ENCODE data around the gene TMEM178B. TPM values are rescaled to one million over a fixed set of nuclear protein-coding genes. Genes with fewer than 3 reads are reported as not detected.

Gene TMEM178B
- total and polyA plus RNA-seq, 9 donors: 0.10 to 1.6 (median 0.30) TPM

DNA sequence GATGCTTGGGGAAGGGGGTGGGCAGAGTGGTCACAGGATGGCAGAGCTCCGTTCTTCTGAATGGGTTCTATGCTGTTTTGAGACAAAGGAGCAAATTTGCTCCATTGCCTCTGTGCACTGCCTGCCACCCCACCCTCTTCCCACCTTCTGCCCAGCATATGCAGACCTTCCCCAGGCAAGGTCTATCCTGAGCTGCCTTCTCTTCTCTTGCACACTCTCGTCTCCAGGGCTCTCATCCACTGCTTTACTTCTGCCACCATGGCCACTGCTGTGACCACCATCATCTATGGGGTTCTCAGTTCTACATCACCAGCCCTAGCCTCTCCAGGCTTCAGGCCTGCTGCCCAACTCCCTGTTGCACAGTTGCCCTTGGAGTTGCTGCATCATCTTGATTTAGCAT, 230.4 kb downstream of the TMEM178B start:
- H3K9me3 ChIP-seq: no peaks in the 10 kb centered on the region
- no peaks in the 10 kb centered on the region for H3K4me1 ChIP-seq (ENCODE audit: insufficient read depth)
- DNase-seq: no peak
- H3K4me3 ChIP-seq: no peak overlapping the region
- no peak overlapping the region for H3K27ac ChIP-seq
- intact Hi-C loops (cut with DNase I): no loop called here
- H3K27me3 ChIP-seq: no peaks in the 10 kb centered on the region
- no peaks in the 10 kb centered on the region for H3K36me3 ChIP-seq
- TF ChIP-seq EP300 (IDR thresholded peaks at IDR 0.05): no peak
- no peak for TF ChIP-seq POLR2A (IDR thresholded peaks at IDR 0.05)
- TF ChIP-seq, protein P1, sequence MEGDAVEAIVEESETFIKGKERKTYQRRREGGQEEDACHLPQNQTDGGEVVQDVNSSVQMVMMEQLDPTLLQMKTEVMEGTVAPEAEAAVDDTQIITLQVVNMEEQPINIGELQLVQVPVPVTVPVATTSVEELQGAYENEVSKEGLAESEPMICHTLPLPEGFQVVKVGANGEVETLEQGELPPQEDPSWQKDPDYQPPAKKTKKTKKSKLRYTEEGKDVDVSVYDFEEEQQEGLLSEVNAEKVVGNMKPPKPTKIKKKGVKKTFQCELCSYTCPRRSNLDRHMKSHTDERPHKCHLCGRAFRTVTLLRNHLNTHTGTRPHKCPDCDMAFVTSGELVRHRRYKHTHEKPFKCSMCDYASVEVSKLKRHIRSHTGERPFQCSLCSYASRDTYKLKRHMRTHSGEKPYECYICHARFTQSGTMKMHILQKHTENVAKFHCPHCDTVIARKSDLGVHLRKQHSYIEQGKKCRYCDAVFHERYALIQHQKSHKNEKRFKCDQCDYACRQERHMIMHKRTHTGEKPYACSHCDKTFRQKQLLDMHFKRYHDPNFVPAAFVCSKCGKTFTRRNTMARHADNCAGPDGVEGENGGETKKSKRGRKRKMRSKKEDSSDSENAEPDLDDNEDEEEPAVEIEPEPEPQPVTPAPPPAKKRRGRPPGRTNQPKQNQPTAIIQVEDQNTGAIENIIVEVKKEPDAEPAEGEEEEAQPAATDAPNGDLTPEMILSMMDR (IDR thresholded peaks at IDR 0.05): no peak
- 63 to 75% (median 68%) methylated on average over 2 of the region's 2 CpGs for WGBS, 3 donors

DNA sequence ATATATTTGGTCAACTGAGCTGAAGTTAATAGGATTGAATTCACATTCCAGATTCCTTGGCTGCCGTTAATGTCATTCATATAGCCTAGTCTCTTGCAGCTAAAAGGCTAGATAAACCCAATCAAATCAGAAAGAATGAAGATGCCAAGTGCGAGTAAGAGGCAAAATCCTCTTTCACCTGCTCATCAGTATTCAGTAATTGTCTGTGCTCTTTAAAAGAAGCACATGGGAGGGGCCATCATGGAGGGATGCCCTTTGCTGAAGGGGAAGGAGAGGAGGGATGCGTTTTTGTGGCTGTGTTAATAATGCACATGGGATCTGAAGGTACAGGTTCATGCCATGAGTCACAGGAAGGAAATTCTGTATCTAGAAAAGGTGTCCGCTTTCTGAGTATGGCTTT, 232.2 kb downstream of the TMEM178B start:
- H3K9me3 ChIP-seq: no peaks in the 10 kb centered on the region
- TF ChIP-seq POLR2A (IDR thresholded peaks at IDR 0.05): no peak
- no peaks in the 10 kb centered on the region for H3K27me3 ChIP-seq
- WGBS, 3 donors: 69 to 81% (median 77%) methylated on average over 4 of the region's 4 CpGs
- intact Hi-C loops (cut with DNase I): no loop called here
- H3K4me3 ChIP-seq: no peak overlapping the region
- no peak overlapping the region for H3K27ac ChIP-seq
- no peak for DNase-seq
- H3K4me1 ChIP-seq (ENCODE audit: insufficient read depth): no peaks in the 10 kb centered on the region
- no peaks in the 10 kb centered on the region for H3K36me3 ChIP-seq

DNA sequence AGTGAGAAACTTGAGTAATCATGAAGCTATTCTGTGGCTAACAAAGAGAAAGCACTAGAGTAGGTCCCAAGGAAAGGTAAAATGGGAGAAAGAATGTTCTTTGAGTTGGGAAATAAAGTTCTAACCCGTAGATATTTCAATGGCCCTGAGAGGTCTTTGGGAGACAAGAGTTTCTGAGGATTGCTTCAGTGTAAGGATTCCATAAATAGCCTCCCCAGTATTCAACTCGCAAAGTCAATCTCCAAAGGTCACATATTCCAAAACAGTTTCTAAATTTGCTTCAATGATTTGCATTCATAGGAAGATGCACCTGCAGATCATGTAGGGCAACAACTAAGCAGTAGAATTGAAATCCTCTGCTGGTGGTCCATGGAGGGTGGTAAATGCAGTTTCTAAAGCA, 238.5 kb downstream of the TMEM178B start:
- Histone ChIP-seq H3K4me3 (no peak overlapping the region), H3K36me3 (no peaks in the 10 kb centered on the region), H3K9me3 (no peaks in the 10 kb centered on the region), H3K27ac (no peak overlapping the region), H3K27me3 (no peaks in the 10 kb centered on the region), H3K4me1 (ENCODE audit: insufficient read depth) (no peaks in the 10 kb centered on the region)
- WGBS, 3 donors: 58 to 73% (median 65%) methylated on average over 2 of the region's 2 CpGs
- intact Hi-C loops (cut with DNase I): no loop called here
- no peak for TF ChIP-seq POLR2A (IDR thresholded peaks at IDR 0.05)
- TF ChIP-seq, protein P1 (IDR thresholded peaks at IDR 0.05): no peak
- DNase-seq: no peak

DNA sequence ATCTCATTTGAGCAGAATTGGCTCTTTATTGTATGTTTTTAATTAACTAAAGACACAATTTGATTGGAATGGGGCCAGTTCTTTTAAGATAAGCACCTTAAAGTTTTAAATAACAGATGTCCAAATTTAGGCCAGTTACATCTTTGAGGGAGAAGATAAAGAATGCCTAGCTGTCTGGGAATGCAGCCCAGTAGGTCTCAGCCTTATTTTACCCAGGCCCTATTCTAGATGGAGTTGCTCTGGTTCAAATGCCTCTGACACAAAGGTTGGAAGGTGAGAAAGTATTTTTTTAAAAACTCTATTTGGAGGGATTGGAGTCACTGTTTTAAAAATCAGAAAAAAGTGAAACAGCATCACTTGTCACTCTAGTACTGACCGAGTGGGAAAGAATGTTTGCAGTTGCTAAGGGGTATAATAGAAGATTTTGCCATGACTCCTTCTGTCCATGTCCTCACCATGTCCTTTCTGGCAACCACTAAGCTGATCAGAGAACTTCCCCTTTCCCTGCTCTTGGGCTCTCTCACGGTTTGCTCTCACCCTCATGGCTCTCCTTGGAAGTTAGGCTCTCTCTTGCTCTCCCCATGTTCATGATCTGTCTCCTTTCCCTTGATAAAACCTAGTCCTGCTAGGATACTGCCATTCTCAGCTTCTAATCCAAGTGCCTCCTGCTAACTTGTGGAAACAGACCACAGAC, 239.1 kb downstream of the TMEM178B start:
- no peaks in the 10 kb centered on the region for H3K27me3 ChIP-seq
- DNase-seq: no peak
- H3K9me3 ChIP-seq: no peaks in the 10 kb centered on the region
- H3K4me3 ChIP-seq: no peak overlapping the region
- TF ChIP-seq, protein P1 (IDR thresholded peaks at IDR 0.05): no peak
- TF ChIP-seq EP300 (IDR thresholded peaks at IDR 0.05): no peak
- TF ChIP-seq POLR2A (IDR thresholded peaks at IDR 0.05): no peak
- intact Hi-C loops (cut with DNase I): no loop called here
- no peaks in the 10 kb centered on the region for H3K4me1 ChIP-seq (ENCODE audit: insufficient read depth)
- no peak overlapping the region for H3K27ac ChIP-seq
- no peaks in the 10 kb centered on the region for H3K36me3 ChIP-seq
- WGBS, 3 donors: 52 to 59% (median 56%) methylated on average over 2 of the region's 2 CpGs

DNA sequence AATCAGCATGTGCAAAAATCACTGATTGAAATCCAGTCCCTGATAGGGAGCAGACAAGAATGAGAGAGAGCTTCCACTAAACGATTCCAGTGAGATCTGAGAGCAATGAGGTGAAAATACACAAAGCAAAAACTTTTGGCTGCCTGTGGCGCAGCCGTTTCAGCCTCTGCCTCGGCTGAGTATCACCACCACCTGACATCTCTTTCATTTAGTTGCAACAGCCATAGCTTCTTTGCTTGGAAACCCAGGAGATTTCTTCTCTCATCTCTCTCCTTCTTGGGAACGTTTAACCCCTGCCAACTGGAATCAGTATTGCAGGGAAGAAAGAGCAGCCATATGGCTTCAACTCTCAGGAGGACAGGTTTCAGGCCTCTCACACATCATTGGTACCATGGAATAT, 240.0 kb downstream of the TMEM178B start:
- WGBS, 3 donors: 60 to 69% (median 65%) methylated on average over 5 of the region's 5 CpGs
- Histone ChIP-seq H3K4me1 (ENCODE audit: insufficient read depth) (no peaks in the 10 kb centered on the region), H3K27ac (no peak overlapping the region), H3K9me3 (no peaks in the 10 kb centered on the region), H3K36me3 (no peaks in the 10 kb centered on the region), H3K4me3 (no peak overlapping the region), H3K27me3 (no peaks in the 10 kb centered on the region)
- DNase-seq: no peak
- TF ChIP-seq POLR2A (IDR thresholded peaks at IDR 0.05) (no peak), EP300 (IDR thresholded peaks at IDR 0.05) (no peak)
- TF ChIP-seq, protein P1 (IDR thresholded peaks at IDR 0.05): no peak
- intact Hi-C loops (cut with DNase I): no loop called here

Measured in ovary (tissue), 9 donors.